HepG2 (cell line): ENCODE measurements around the gene DUS1L. TPM values are rescaled to one million over a fixed set of nuclear protein-coding genes. Genes with fewer than 3 reads are reported as not detected.

Experiments
- ATAC-seq: fragments of 200-7000 bp; cut with Tn5 transposase; 3 replicates; pipeline ENCODE4 v1.9.1; 2020; ENCODE audit warnings: mild to moderate bottlenecking, moderate library complexity
- BruUV-seq: library from RNA; stranded (reverse); fragments of 400-500 nt; replicated peaks from 2 replicates; lab custom pipeline; 2021; lab: Mats Ljungman, UMichigan
- CTCF ChIA-PET: fragments of 300-600 bp; formaldehyde crosslinking; extraction: SDS; loops from one replicate; lab custom pipeline; 2021; ENCODE audit warnings: low total read pairs, inconsistent platforms, low intra/inter-chr PET ratio; lab: Yijun Ruan, JAX
- POLR2A ChIA-PET: fragments of 350-600 bp; sonication (Branson Sonifier 250); formaldehyde crosslinking; loops from one replicate; lab custom pipeline; 2020; ENCODE audit warnings: antibody characterized with exemption, inconsistent platforms; lab: Yijun Ruan, JAX
- DNase-seq: peaks from one replicate; pipeline ENCODE4 v3.0.0-alpha.2; 2015; ENCODE audit warnings: low spot score
- FAIRE-seq: peaks from 3 replicates; lab custom pipeline; 2011; peaks lifted over from hg19 to GRCh38; lab: Jason Lieb, UNC
- H2AFZ ChIP-seq: one replicate; pipeline ENCODE4 v1.6.1; 2011; ENCODE audit warnings: low read length, inconsistent platforms
- H3K27ac ChIP-seq: fragments of 300-600 bp; 3 replicates; pipeline ENCODE4 v1.8.0; 2011; ENCODE audit warnings: mixed run types, mild to moderate bottlenecking, mixed read lengths, low read length, inconsistent platforms; ENCODE audit not compliant: insufficient read depth; ENCODE audit errors: extremely low read length
- H3K27me3 ChIP-seq, 2 experiments: fragments of 200-600 bp in 1 of 2; 2 replicates in 1 of 2; 3 replicates in 1 of 2; pipeline versions ENCODE4 v1.6.0 to v1.8.0; 2011; ENCODE audit warnings: low read length in 2 of 2, mild to moderate bottlenecking in 2 of 2, moderate library complexity in 2 of 2, inconsistent platforms in 1 of 2; ENCODE audit not compliant: insufficient read depth in 2 of 2, control insufficient read depth in 1 of 2
- H3K36me3 ChIP-seq, 2 experiments: fragments of 200-600 bp in 1 of 2; replicated peaks in 1 of 2; 2 replicates in 1 of 2; 3 replicates in 1 of 2; pipeline versions ENCODE4 v1.5.1 to v1.8.0; 2011; ENCODE audit warnings: low read length in 2 of 2, inconsistent platforms in 1 of 2; ENCODE audit not compliant: insufficient read depth in 2 of 2, control insufficient read depth in 1 of 2
- H3K4me1 ChIP-seq: 2 replicates; pipeline ENCODE4 v1.5.1; 2012; ENCODE audit warnings: low read length, inconsistent platforms; ENCODE audit not compliant: insufficient read depth
- H3K4me2 ChIP-seq: 2 replicates; pipeline ENCODE4 v1.6.0; 2011; ENCODE audit warnings: low read depth, low read length, inconsistent platforms
- H3K4me3 ChIP-seq, 3 experiments: fragments of 200-600 bp in 1 of 3; sonication (generic), shearing (Covaris generic) in 1 of 3; replicated peaks in 1 of 3; 2 replicates each; pipeline ENCODE4 v1.5.1; 2011 to 2016; ENCODE audit warnings: low read length in 3 of 3, inconsistent platforms in 2 of 3, low read depth in 2 of 3, mild to moderate bottlenecking in 2 of 3, control low read depth in 1 of 3, mixed read lengths in 1 of 3; ENCODE audit not compliant: insufficient read depth in 1 of 3
- H3K79me2 ChIP-seq: one replicate; pipeline ENCODE4 v1.6.1; 2011; ENCODE audit warnings: low read length, inconsistent platforms; ENCODE audit not compliant: insufficient read depth
- H3K9ac ChIP-seq: 2 replicates; pipeline ENCODE4 v1.6.0; 2011; ENCODE audit warnings: mild to moderate bottlenecking, low read depth, low read length, inconsistent platforms; ENCODE audit not compliant: insufficient read depth
- H3K9me3 ChIP-seq: 2 replicates; pipeline ENCODE4 v1.5.1; 2012; ENCODE audit warnings: mild to moderate bottlenecking, low read length
- H4K20me1 ChIP-seq: 2 replicates; pipeline ENCODE4 v1.6.0; 2011; ENCODE audit warnings: inconsistent platforms, mild to moderate bottlenecking, low read length, moderate library complexity; ENCODE audit not compliant: insufficient read depth
- ESRRA ChIP-seq: sonication (generic); formaldehyde crosslinking; IDR thresholded peaks from 2 replicates; pipeline ENCODE4 v1.5.1; 2020; ENCODE audit warnings: mild to moderate bottlenecking, low read depth, missing genetic modification reagents
- HES4 ChIP-seq: sonication (generic); formaldehyde crosslinking; IDR thresholded peaks from 2 replicates; pipeline ENCODE4 v1.9.0; 2021; ENCODE audit warnings: mild to moderate bottlenecking, missing genetic modification reagents, borderline replicate concordance
- JUNB ChIP-seq: sonication (generic); formaldehyde crosslinking; IDR thresholded peaks from 2 replicates; pipeline ENCODE4 v1.8.0; 2022; ENCODE audit warnings: missing genetic modification reagents, mild to moderate bottlenecking, borderline replicate concordance
- NCOR1 ChIP-seq: fragments of 200-600 bp; sonication (generic); IDR thresholded peaks from 2 replicates; pipeline ENCODE4 v1.7.0; 2017; ENCODE audit warnings: antibody characterized with exemption, low read length, borderline replicate concordance
- RBAK ChIP-seq: sonication (generic); formaldehyde crosslinking; IDR thresholded peaks from 2 replicates; pipeline ENCODE4 v1.5.1; 2020; ENCODE audit warnings: mild to moderate bottlenecking, missing genetic modification reagents
- SOX6 ChIP-seq, 2 experiments: fragments of 450-650 bp in 1 of 2; sonication (generic) in 1 of 2; formaldehyde crosslinking in 1 of 2; IDR thresholded peaks; 2 replicates each; pipeline versions ENCODE4 v1.4.0 to v1.6.1; 2017 to 2020; ENCODE audit warnings: antibody characterized with exemption in 1 of 2, mild to moderate bottlenecking in 1 of 2, missing genetic modification reagents in 1 of 2
- ZFP91 ChIP-seq: sonication (generic); formaldehyde crosslinking; IDR thresholded peaks from 2 replicates; pipeline ENCODE4 v1.9.0; 2022; ENCODE audit warnings: missing genetic modification reagents, mild to moderate bottlenecking, borderline replicate concordance
- ZNF253 ChIP-seq: sonication (generic); formaldehyde crosslinking; IDR thresholded peaks from 2 replicates; pipeline ENCODE4 v1.8.0; 2022; ENCODE audit warnings: mild to moderate bottlenecking, missing genetic modification reagents, borderline replicate concordance
- ZNF292 ChIP-seq: sonication (generic); formaldehyde crosslinking; IDR thresholded peaks from 2 replicates; pipeline ENCODE4 v1.8.1; 2022; ENCODE audit warnings: mild to moderate bottlenecking, low read depth, missing genetic modification reagents, borderline replicate concordance
- in situ Hi-C: cut with HindIII; loops from 2 replicates; pipeline ENCODE4 v1.10.0; 2017; ENCODE audit warnings: low pct_unique_long_range_greater_than_20kb; ENCODE audit not compliant: extremely low pct_ligation_motif_present
- intact Hi-C: fragments of 100-400 bp; cut with micrococcal nuclease; formaldehyde crosslinking; loops from one replicate; pipeline ENCODE4 v1.10.0; 2022; ENCODE audit not compliant: unreplicated experiment
- polyA plus RNA-seq, 8 experiments: library from polyadenylated mRNA; depleted of rRNA in 3 of 8; stranded (reverse) in 7 of 8; unstranded in 1 of 8; fragments of >200 nt; fragmentation: Illumina TruSeq in 4 of 8; extraction: Trizol in 4 of 8; gene quantifications; 2 replicates each; pipeline versions ENCODE4 v1.2.1 to v1.2.3, GENCODE V29; 2011 to 2016; ENCODE audit warnings: low read depth in 4 of 8, missing spikeins in 1 of 8, mixed read lengths in 1 of 8; ENCODE audit not compliant: insufficient read depth in 1 of 8
- total RNA-seq, 5 experiments: library from RNA; depleted of rRNA; stranded (reverse); fragments of >200 nt; fragmentation: Illumina TruSeq; extraction: Trizol; gene quantifications; 2 replicates each; pipeline ENCODE4 v1.2.3, GENCODE V29; 2016; ENCODE audit warnings: low read depth in 1 of 5
- TF ChIP-seq, protein P1 (sequence below): sonication (generic); formaldehyde crosslinking; IDR thresholded peaks from 2 replicates; pipeline ENCODE4 v1.4.0; 2020; ENCODE audit warnings: mild to moderate bottlenecking, missing genetic modification reagents
- TF ChIP-seq, protein P2 (sequence below): sonication (generic); formaldehyde crosslinking; conservative IDR thresholded peaks from 2 replicates; pipeline ENCODE4 v1.5.0; 2020; ENCODE audit warnings: missing genetic modification reagents
- TF ChIP-seq, protein P3 (sequence below): sonication (generic); formaldehyde crosslinking; IDR thresholded peaks from 2 replicates; pipeline ENCODE4 v1.5.0; 2020; ENCODE audit warnings: missing genetic modification reagents

Gene DUS1L
- total and polyA plus RNA-seq, 2 of the 13 experiments (the other 11 are each of a cell fraction or from before 2014, with no cell fraction given), result 81.0 to 109 TPM

DNA sequence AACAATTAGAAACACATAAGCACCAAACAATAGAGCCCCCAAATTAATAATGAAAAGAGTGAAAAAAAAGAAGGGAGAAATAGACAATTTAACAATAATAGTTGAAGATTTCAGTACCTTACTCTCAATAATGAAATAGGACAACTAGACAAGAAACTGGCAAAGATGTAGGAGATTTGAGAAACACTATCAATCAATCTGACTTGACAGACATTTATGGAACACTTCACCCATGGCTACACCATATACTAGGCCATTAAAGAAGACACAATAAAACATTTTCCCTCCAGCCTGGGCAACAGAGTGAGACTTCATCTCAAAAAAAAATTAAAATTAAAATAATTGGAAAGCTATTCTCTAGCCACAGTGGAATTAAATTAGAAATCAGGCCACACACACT is 5.0 kb upstream of the DUS1L start:
- DNase-seq, result no peak
- no peak overlapping the region for H3K9ac ChIP-seq
- no peaks in the 10 kb centered on the region for H3K79me2 ChIP-seq
- H3K9me3 ChIP-seq, result no peaks in the 10 kb centered on the region
- ChIA-PET CTCF (no interaction called here), POLR2A (interaction anchor here (1.4 kb wide), 1 partner anchor 28 kb away, joined by 4 read pairs; no protein-coding TSS in a partner anchor)
- H3K36me3 ChIP-seq, result no peaks in the 10 kb centered on the region
- no peaks in the 10 kb centered on the region for H4K20me1 ChIP-seq
- no peak for ATAC-seq
- intact Hi-C loops (no loop called here), in situ Hi-C loops (no loop called here)
- H3K4me2 ChIP-seq, result no peak overlapping the region
- FAIRE-seq, result no peak
- no peak overlapping the region for H3K27ac ChIP-seq
- peaks cover 0 to 5% of the 10 kb centered on the region in 2 experiments; a peak in 2 of 5 replicates for H3K27me3 ChIP-seq
- peaks cover 14% of the 10 kb centered on the region for H3K4me1 ChIP-seq
- BruUV-seq, result no TSS peak
- H2AFZ ChIP-seq, result no peak overlapping the region
- H3K4me3 ChIP-seq, result no peak overlapping the region
- TF ChIP-seq JUNB (no peak), NCOR1 (no peak), RBAK (CRISPR knock-in tag) (no peak), HES4 (no peak), ESRRA (CRISPR knock-in tag) (no peak), SOX6 (IDR thresholded peaks at IDR 0.05) (no peak), SOX6 (CRISPR knock-in tag; IDR thresholded peaks at IDR 0.05) (no peak), ZFP91 (CRISPR knock-in tag) (no peak), ZNF253 (no peak), ZNF292 (CRISPR knock-in tag) (no peak)
- TF ChIP-seq, protein P1, sequence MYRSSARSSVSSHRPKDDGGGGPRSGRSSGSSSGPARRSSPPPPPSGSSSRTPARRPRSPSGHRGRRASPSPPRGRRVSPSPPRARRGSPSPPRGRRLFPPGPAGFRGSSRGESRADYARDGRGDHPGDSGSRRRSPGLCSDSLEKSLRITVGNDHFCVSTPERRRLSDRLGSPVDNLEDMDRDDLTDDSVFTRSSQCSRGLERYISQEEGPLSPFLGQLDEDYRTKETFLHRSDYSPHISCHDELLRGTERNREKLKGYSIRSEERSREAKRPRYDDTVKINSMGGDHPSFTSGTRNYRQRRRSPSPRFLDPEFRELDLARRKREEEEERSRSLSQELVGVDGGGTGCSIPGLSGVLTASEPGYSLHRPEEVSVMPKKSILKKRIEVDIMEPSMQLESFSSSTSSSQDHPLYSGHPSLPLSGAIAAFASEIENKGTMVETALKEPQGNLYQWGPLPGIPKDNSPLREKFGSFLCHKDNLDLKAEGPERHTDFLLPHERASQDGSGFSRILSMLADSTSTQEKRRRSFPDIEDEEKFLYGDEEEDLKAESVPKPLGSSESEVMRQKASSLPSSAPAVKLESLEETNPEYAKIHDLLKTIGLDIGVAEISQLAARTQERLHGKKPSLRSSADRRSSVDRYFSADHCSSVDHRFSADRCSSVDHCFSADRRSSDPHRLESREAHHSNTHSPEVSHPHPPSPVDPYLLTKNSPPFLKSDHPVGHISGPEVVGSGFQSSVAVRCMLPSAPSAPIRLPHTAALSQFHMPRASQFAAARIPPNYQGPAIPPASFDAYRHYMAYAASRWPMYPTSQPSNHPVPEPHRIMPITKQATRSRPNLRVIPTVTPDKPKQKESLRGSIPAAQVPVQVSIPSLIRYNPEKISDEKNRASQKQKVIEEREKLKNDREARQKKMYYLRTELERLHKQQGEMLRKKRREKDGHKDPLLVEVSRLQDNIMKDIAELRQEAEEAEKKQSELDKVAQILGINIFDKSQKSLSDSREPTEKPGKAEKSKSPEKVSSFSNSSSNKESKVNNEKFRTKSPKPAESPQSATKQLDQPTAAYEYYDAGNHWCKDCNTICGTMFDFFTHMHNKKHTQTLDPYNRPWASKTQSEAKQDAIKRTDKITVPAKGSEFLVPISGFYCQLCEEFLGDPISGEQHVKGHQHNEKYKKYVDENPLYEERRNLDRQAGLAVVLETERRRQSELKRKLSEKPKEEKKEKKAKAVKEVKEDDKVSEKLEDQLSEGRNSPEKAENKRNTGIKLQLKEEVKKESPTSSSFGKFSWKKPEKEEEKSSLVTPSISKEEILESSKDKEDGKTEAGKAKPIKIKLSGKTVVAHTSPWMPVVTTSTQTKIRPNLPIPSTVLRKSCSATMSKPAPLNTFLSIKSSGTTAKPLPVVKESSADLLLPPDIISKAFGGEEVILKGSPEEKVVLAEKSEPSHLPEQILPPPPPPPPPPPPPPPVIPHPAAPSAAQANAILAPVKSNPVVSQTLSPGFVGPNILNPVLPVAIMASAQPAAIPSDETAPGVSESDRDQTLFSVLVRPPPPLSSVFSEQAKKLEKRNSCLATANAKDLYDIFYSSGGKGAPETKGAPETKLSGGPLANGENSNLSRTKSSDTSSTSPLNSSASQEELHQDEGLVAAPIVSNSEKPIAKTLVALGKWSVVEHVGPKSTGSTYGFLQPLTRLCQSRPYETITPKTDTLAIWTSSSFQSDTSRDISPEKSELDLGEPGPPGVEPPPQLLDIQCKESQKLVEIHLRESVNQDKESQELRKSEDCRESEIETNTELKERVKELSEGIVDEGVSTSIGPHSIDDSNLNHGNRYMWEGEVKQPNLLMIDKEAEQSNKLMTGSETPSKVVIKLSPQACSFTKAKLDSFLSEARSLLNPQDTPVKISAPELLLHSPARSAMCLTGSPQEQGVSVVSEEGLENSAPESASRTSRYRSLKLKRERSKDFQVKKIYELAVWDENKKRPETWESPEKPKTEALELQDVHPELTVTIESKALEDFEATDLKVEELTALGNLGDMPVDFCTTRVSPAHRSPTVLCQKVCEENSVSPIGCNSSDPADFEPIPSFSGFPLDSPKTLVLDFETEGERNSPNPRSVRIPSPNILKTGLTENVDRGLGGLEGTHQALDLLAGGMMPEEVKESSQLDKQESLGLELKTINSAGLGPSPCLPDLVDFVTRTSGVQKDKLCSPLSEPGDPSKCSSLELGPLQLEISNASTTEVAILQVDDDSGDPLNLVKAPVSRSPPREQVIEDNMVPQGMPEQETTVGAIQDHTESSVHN, result no peak
- TF ChIP-seq, protein P2, sequence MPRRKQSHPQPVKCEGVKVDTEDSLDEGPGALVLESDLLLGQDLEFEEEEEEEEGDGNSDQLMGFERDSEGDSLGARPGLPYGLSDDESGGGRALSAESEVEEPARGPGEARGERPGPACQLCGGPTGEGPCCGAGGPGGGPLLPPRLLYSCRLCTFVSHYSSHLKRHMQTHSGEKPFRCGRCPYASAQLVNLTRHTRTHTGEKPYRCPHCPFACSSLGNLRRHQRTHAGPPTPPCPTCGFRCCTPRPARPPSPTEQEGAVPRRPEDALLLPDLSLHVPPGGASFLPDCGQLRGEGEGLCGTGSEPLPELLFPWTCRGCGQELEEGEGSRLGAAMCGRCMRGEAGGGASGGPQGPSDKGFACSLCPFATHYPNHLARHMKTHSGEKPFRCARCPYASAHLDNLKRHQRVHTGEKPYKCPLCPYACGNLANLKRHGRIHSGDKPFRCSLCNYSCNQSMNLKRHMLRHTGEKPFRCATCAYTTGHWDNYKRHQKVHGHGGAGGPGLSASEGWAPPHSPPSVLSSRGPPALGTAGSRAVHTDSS, result no peak
- TF ChIP-seq, protein P3, sequence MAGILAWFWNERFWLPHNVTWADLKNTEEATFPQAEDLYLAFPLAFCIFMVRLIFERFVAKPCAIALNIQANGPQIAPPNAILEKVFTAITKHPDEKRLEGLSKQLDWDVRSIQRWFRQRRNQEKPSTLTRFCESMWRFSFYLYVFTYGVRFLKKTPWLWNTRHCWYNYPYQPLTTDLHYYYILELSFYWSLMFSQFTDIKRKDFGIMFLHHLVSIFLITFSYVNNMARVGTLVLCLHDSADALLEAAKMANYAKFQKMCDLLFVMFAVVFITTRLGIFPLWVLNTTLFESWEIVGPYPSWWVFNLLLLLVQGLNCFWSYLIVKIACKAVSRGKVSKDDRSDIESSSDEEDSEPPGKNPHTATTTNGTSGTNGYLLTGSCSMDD (CRISPR knock-in tag), result no peak
